PC-9 (cell line): ENCODE measurements around the gene FLNB.

Experiments
- CTCF ChIP-seq: fragments of 200-600 bp; sonication (generic); conservative IDR thresholded peaks from 2 replicates; pipeline ENCODE4 v1.6.1; 2017; ENCODE audit warnings: mixed run types, antibody characterized with exemption, mild to moderate bottlenecking, moderate library complexity
- EZH2 ChIP-seq: fragments of 200-600 bp; sonication (generic); IDR thresholded peaks from 2 replicates; pipeline ENCODE4 v1.8.0; 2017; ENCODE audit warnings: antibody characterized with exemption, low read depth

GRCh38 chr3:58042947-58043707, 34.9 kb downstream of the FLNB start:
- TF ChIP-seq CTCF (no peak), EZH2 (no peak)
